HEK293 (cell line): Measurements from ENCODE around the gene MRPL18.

Experiments used
- CTCF ChIA-PET: fragments of 350-600 bp; formaldehyde crosslinking; extraction: SDS; loops from one replicate; lab custom pipeline; 2021; ENCODE audit warnings: antibody characterized with exemption; lab: Yijun Ruan, JAX
- POLR2A ChIA-PET: fragments of 300-600 bp; formaldehyde crosslinking; extraction: SDS; loops from one replicate; lab custom pipeline; 2020; ENCODE audit warnings: antibody characterized with exemption, inconsistent platforms; lab: Yijun Ruan, JAX
- H3K27ac ChIP-seq: fragments of 200-500 bp; sonication (Bioruptor generic); 2 replicates; pipeline ENCODE4 v1.5.1; 2014; ENCODE audit warnings: low read depth, low read length, control low read depth, inconsistent platforms; ENCODE audit errors: extremely low read depth
- H3K36me3 ChIP-seq, 2 experiments: fragments of 200-500 bp in 1 of 2; sonication (Bioruptor generic) in 1 of 2; 1 replicate in 1 of 2; 2 replicates in 1 of 2; pipeline ENCODE4 v1.5.1; 2014 to 2017; ENCODE audit warnings: inconsistent platforms in 2 of 2, low read length in 2 of 2; ENCODE audit not compliant: control insufficient read depth in 2 of 2, insufficient read depth in 1 of 2
- H3K4me1 ChIP-seq: fragments of 200-500 bp; sonication (Bioruptor generic); 2 replicates; pipeline ENCODE4 v1.5.1; 2014; ENCODE audit warnings: mild to moderate bottlenecking, low read length, inconsistent platforms; ENCODE audit not compliant: control insufficient read depth, insufficient read depth
- H3K4me3 ChIP-seq: 2 replicates; pipeline ENCODE4 v1.5.1; 2011; ENCODE audit warnings: low read depth, mild to moderate bottlenecking, control low read depth, low read length, moderate library complexity
- H3K9me3 ChIP-seq: fragments of 200-500 bp; sonication (Bioruptor generic); 2 replicates; pipeline ENCODE4 v1.5.1; 2014; ENCODE audit warnings: low read depth, low read length, inconsistent platforms; ENCODE audit not compliant: control insufficient read depth, insufficient read depth
- FEZF1 ChIP-seq: fragments of 450-650 bp; formaldehyde crosslinking; IDR thresholded peaks from 2 replicates; pipeline ENCODE4 v1.5.1; 2016; ENCODE audit warnings: missing biosample characterization, missing genetic modification characterization
- GLI2 ChIP-seq: fragments of 450-650 bp; formaldehyde crosslinking; IDR thresholded peaks from 2 replicates; pipeline ENCODE4; 2017; ENCODE audit warnings: missing biosample characterization, missing genetic modification characterization, low read depth, borderline replicate concordance
- HOXA7 ChIP-seq: sonication (generic); formaldehyde crosslinking; IDR thresholded peaks from 2 replicates; pipeline ENCODE4 v1.8.1; 2022; ENCODE audit warnings: missing genetic modification reagents, borderline replicate concordance
- HOXD13 ChIP-seq: sonication (generic); formaldehyde crosslinking; IDR thresholded peaks from 2 replicates; pipeline ENCODE4 v1.8.0; 2022; ENCODE audit warnings: missing genetic modification reagents, borderline replicate concordance
- MEIS1 ChIP-seq: sonication (generic); formaldehyde crosslinking; IDR thresholded peaks from 2 replicates; pipeline ENCODE4 v1.8.1; 2022; ENCODE audit warnings: missing genetic modification reagents, mild to moderate bottlenecking, borderline replicate concordance
- OSR2 ChIP-seq: fragments of 450-650 bp; formaldehyde crosslinking; IDR thresholded peaks from 2 replicates; pipeline ENCODE4 v1.5.1; 2016; ENCODE audit warnings: missing biosample characterization, missing genetic modification characterization
- PRDM1 ChIP-seq: fragments of 450-650 bp; formaldehyde crosslinking; IDR thresholded peaks from 2 replicates; pipeline ENCODE4; 2016; ENCODE audit warnings: missing biosample characterization, missing genetic modification characterization
- TCF7L2 ChIP-seq: IDR thresholded peaks from 2 replicates; pipeline ENCODE4 v1.6.1; 2011; ENCODE audit warnings: low read depth, mild to moderate bottlenecking, inconsistent platforms, low read length, moderate library complexity, borderline replicate concordance
- WT1 ChIP-seq: fragments of 450-650 bp; formaldehyde crosslinking; IDR thresholded peaks from 2 replicates; pipeline ENCODE4 v1.5.1; 2016; ENCODE audit warnings: missing biosample characterization, missing genetic modification characterization
- ZBTB6 ChIP-seq: fragments of 450-650 bp; formaldehyde crosslinking; IDR thresholded peaks from 2 replicates; pipeline ENCODE4 v1.5.1; 2017; ENCODE audit warnings: missing biosample characterization, missing genetic modification characterization
- ZBTB8A ChIP-seq: fragments of 450-650 bp; formaldehyde crosslinking; IDR thresholded peaks from 2 replicates; pipeline ENCODE4 v1.5.1; 2016; ENCODE audit warnings: missing biosample characterization, missing genetic modification characterization
- ZNF114 ChIP-seq: fragments of 450-650 bp; formaldehyde crosslinking; IDR thresholded peaks from 2 replicates; pipeline ENCODE4 v1.5.0; 2017; ENCODE audit warnings: missing biosample characterization, missing genetic modification characterization
- ZNF132 ChIP-seq: fragments of 450-650 bp; formaldehyde crosslinking; IDR thresholded peaks from 2 replicates; pipeline ENCODE4 v1.5.1; 2017; ENCODE audit warnings: missing biosample characterization, missing genetic modification characterization, borderline replicate concordance
- ZNF146 ChIP-seq: fragments of 450-650 bp; formaldehyde crosslinking; IDR thresholded peaks from 2 replicates; pipeline ENCODE4 v1.5.1; 2016; ENCODE audit warnings: missing biosample characterization, missing genetic modification characterization
- ZNF148 ChIP-seq: fragments of 450-650 bp; formaldehyde crosslinking; IDR thresholded peaks from 2 replicates; pipeline ENCODE4 v1.5.0; 2017; ENCODE audit warnings: missing biosample characterization, missing genetic modification characterization, borderline replicate concordance
- ZNF155 ChIP-seq: fragments of 450-650 bp; formaldehyde crosslinking; IDR thresholded peaks from 2 replicates; pipeline ENCODE4 v1.5.1; 2016; ENCODE audit warnings: missing biosample characterization, missing genetic modification characterization
- ZNF214 ChIP-seq: fragments of 450-650 bp; formaldehyde crosslinking; IDR thresholded peaks from 2 replicates; pipeline ENCODE4 v1.5.1; 2017; ENCODE audit warnings: missing biosample characterization, mild to moderate bottlenecking, missing genetic modification characterization, borderline replicate concordance
- ZNF311 ChIP-seq: fragments of 450-650 bp; formaldehyde crosslinking; IDR thresholded peaks from 2 replicates; pipeline ENCODE4 v1.5.1; 2017; ENCODE audit warnings: missing biosample characterization, missing genetic modification characterization, borderline replicate concordance
- ZNF398 ChIP-seq: fragments of 450-650 bp; formaldehyde crosslinking; IDR thresholded peaks from 2 replicates; pipeline ENCODE4 v1.5.1; 2017; ENCODE audit warnings: missing biosample characterization, missing genetic modification characterization
- ZNF48 ChIP-seq: fragments of 450-650 bp; formaldehyde crosslinking; IDR thresholded peaks from 2 replicates; pipeline ENCODE4 v1.5.1; 2016; ENCODE audit warnings: missing biosample characterization, missing genetic modification characterization
- ZNF510 ChIP-seq: fragments of 450-650 bp; formaldehyde crosslinking; IDR thresholded peaks from 2 replicates; pipeline ENCODE4 v1.5.1; 2018; ENCODE audit warnings: mild to moderate bottlenecking, missing genetic modification characterization, missing biosample characterization; ENCODE audit not compliant: insufficient replicate concordance
- ZNF558 ChIP-seq: fragments of 450-650 bp; formaldehyde crosslinking; IDR thresholded peaks from 2 replicates; pipeline ENCODE4 v1.5.1; 2016; ENCODE audit warnings: missing biosample characterization, missing genetic modification characterization
- ZNF580 ChIP-seq: fragments of 450-650 bp; formaldehyde crosslinking; IDR thresholded peaks from 2 replicates; pipeline ENCODE4 v1.5.1; 2016; ENCODE audit warnings: missing biosample characterization, missing genetic modification characterization
- ZNF610 ChIP-seq: fragments of 450-650 bp; formaldehyde crosslinking; IDR thresholded peaks from 2 replicates; pipeline ENCODE4 v1.5.1; 2016; ENCODE audit warnings: missing biosample characterization, missing genetic modification characterization, borderline replicate concordance
- ZNF777 ChIP-seq: fragments of 450-650 bp; formaldehyde crosslinking; IDR thresholded peaks from 2 replicates; pipeline ENCODE4 v1.5.1; 2017; ENCODE audit warnings: missing biosample characterization, missing genetic modification characterization, borderline replicate concordance
- ZNF785 ChIP-seq: fragments of 450-650 bp; formaldehyde crosslinking; IDR thresholded peaks from 2 replicates; pipeline ENCODE4 v1.5.1; 2016; ENCODE audit warnings: missing biosample characterization, missing genetic modification characterization
- ZSCAN30 ChIP-seq: fragments of 450-650 bp; IDR thresholded peaks from 2 replicates; pipeline ENCODE4 v1.5.1; 2018; ENCODE audit warnings: missing biosample characterization, mild to moderate bottlenecking, missing genetic modification characterization, moderate library complexity
- ZSCAN4 ChIP-seq: fragments of 450-650 bp; formaldehyde crosslinking; IDR thresholded peaks from 2 replicates; pipeline ENCODE4 v1.5.1; 2017; ENCODE audit warnings: missing biosample characterization, missing genetic modification characterization
- ZXDB ChIP-seq: fragments of 450-650 bp; formaldehyde crosslinking; IDR thresholded peaks from 2 replicates; pipeline ENCODE4 v1.5.1; 2016; ENCODE audit warnings: missing biosample characterization, missing genetic modification characterization

MRPL18 gene

GRCh38 chr6:159761129-159761872 is 29.0 kb upstream of the MRPL18 start (continued):
- TF ChIP-seq ZNF785 (tag by site-specific recombination) (no peak), ZNF132 (tag by site-specific recombination) (no peak), ZNF398 (tag by site-specific recombination) (no peak), ZBTB6 (no peak), ZNF155 (tag by site-specific recombination) (no peak)

GRCh38 chr6:159761873-159762680 is 28.2 kb upstream of the MRPL18 start, which contains the start of gene ACAT2:
Gene ACAT2, plus strand, starts transcription at chr6:159762045. Its CDS starts 43 bp downstream, at chr6:159762088.
- peak within 1 kb of the TSS; percentile 95 for H3K27ac ChIP-seq
- CTCF ChIA-PET: interaction anchor here (1.9 kb wide), 1 partner anchor 71 kb away, joined by 5 read pairs; no protein-coding TSS in a partner anchor
- H3K4me1 ChIP-seq: no peaks in the 10 kb centered on the region
- peak within 1 kb of the TSS; percentile 64 for H3K4me3 ChIP-seq
- POLR2A ChIA-PET: interaction anchor here (0.6 to 6.3 kb wide), 12 partner anchors 8 to 65 kb away, joined by 3 to 88 read pairs (median 6); partner anchors contain the start of genes MRPL18, TCP1 and WTAP
- H3K36me3 ChIP-seq: peaks cover 19 to 60% of the 10 kb centered on the region in 2 experiments
- H3K9me3 ChIP-seq: no peaks in the 10 kb centered on the region
- TF ChIP-seq ZNF214 (tag by site-specific recombination) (no peak), ZNF510 (tag by site-specific recombination) (no peak), ZSCAN4 (peak; percentile 37), WT1 (peak; percentile 71), ZXDB (tag by site-specific recombination) (peak; percentile 92), ZNF777 (tag by site-specific recombination) (no peak), HOXD13 (CRISPR knock-in tag) (no peak), ZNF311 (tag by site-specific recombination) (no peak), ZNF114 (tag by site-specific recombination) (no peak), ZBTB8A (peak; percentile 93), GLI2 (tag by site-specific recombination) (no peak), FEZF1 (tag by site-specific recombination) (no peak), TCF7L2 (no peak), ZNF146 (tag by site-specific recombination) (no peak), HOXA7 (CRISPR knock-in tag) (no peak), PRDM1 (tag by site-specific recombination) (no peak), ZSCAN30 (tag by site-specific recombination) (peak; percentile 88; the same call in 1 of the 2 replicates), ZNF148 (tag by site-specific recombination) (no peak), OSR2 (no peak), ZNF48 (tag by site-specific recombination) (no peak), ZNF610 (tag by site-specific recombination) (peak; percentile 30; the same call in 1 of the 2 replicates), ZNF580 (tag by site-specific recombination) (no peak), ZNF558 (no peak), MEIS1 (CRISPR knock-in tag) (no peak)
